GM19025 (cell line): ENCODE measurements around the gene ATXN7L1.
"Not testable (repeated sequence)": the region's sequence is repeated elsewhere in the genome, so short reads cannot be mapped to it uniquely, and the experiment has no call there.

Experiments used
- ATAC-seq: cut with Tn5 transposase; IDR thresholded peaks from one replicate; pipeline ENCODE4 v1.9.1; 2021; ENCODE audit warnings: mild to moderate bottlenecking, low read depth, moderate library complexity; ENCODE audit not compliant: unreplicated experiment

Gene ATXN7L1

DNA sequence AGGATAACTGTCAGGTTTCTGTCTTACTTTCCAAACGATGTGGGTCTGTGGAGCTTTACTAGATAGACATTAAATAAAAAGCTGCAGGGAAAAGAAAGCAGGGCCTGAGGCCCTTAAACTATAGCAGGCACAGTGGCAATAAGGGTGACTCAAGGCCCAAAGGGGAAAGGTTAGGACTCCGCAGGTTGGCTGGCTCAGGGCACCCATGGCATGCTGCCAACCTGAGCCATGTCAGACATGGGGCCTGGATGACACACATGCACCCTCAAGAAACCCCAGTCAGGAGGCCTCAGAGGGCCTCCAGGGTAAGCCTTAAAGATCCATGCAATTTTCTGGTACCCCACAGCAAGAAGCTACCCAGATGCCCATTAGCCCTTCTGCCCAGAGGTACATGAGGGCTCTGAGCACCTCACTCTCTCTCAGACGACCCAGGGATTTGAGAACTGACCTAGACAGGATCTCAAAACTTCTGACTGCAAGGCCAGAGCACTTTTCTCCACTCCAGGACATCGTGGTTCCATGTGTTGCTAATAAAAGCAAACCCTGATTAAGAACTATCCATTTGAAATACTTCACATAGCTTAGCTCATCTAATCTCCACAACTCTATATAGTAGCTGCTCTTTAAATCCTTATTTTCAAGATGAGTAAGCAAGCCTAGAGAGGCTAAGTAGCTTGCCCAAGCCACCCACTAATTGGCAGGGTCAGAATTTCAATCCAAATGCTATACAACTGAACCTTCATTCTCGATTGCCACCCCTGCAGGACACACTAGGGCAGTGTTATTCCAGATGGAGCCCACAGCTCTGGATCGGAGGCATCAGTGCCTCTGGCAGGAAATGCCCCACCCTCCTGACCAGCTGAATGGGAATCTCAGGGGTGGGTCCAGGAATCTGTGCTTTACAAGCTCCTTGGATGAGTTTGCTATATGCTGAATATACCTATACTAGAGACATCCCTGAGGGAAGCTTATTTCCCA is 162.6 kb downstream of the ATXN7L1 start:
- ATAC-seq, result no peak

DNA sequence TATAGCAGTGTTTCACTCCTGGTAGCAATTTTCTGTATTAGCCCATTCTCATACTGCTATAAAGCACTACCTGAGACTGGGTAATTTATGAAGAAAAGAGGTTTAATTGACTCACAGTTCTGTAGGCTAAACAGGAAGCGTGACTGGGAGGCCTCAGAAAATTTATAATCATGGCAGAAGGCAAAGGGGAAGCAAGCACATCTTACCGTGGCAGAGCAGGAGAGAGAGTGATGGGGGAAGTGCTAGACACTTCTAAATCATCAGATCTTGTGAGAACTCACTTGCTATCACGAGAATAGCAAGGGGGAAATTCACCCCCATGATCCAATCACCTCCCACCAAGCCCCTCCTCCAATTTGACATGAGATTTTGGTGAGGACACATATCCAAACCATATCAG is 163.5 kb downstream of the ATXN7L1 start:
- ATAC-seq, result no peak

DNA sequence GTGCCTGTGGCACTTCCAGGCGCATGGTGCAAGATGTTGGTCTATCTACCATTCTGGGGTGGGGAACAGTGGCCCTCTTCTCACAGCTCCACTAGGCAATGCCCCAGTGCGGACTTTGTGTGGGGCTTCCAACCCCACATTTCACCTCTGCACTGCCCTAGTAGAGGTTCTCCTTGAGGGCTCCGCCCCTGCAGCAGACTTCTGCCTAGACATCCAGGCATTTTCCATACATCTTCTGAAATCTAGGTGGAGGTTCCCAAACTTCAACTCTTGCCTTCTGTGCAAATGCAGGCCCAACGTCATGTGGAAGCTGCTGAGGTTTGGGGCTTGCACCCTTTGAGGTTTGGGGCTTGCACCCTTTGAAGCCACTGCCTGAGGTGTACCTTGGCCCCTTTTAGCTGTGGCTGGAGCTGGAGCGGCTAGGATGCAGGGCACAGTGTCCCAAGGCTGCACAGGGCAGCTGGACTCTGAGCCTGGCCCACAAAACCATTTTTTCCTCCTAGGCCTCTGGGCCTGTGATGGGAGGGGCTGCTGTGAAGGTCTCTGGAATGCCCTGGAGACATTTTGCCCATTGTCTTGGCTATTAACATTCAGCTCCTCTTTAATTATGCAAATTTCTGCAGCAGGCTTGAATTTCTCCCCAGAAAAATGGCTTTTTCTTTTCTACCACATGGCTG is 164.5 kb downstream of the ATXN7L1 start:
- ATAC-seq, result no peak

DNA sequence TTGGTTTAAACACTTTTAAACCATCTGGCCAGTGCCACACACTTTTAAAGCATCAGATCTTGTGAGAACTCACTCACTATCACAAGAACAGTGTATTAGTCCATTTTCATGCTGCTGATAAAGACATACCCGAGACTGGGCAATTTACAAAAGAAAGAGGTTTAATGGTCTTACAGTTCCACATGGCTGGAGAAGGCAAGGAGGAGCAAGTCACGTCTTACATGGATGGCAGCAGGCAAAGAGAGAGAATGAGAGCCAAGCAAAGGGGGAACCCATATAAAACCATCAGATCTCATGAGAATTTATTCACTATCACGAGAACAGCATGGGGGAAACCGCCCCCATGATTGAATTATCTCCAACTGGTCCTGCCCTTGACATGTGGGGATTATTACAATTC is 165.7 kb downstream of the ATXN7L1 start:
- not testable (repeated sequence) for ATAC-seq

DNA sequence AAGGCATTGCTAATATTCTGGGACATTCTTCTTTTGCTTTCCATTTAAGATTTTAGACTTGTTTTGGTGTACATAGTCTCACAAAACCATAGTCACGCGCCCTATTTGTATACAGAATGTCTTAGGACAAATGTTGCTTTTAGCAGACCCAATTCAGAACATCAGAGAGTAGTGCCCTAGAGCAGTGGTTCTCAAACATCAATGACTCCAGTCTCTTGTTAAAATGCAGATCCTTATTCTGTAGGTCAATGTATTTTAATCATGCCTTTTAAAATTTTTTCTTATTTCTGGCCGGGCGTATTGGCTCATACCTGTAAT is 167.7 kb downstream of the ATXN7L1 start:
- no peak for ATAC-seq

DNA sequence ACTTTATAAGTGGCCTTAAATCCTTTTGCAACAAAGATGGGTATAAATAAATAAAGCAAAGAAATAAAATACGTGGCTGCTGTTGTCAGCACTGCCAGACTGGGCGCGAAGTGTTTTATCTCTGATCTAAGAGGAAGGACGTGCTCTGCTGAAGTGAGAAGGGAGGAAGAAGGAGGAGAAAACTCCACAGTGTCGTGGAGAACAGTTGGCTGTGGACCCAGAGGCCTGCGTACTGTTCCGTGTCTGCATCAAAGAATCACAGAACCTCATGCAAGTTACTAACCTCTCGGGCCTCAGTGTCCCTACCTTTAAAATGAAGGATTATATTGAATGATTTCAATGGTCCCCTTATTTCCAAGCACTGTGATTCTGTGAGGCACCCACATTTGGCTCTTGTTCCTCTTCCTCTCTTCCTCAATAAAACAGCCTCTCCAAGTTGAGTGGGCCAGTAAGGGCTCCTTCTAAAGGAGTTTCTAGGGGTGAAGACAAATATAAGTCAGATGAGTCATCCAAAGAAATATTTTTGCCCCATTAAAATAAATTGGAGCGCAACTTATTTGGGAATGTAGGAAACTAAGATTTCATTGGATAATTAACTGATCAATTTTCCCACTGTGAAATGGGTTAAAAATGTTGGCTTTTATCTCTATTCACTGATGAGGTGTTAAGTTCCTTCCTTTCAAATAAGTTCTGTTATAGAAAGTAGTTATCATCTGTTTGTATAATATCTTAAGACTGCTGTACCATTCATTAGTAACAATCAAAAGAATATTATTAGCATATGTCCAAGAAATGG is 168.2 kb downstream of the ATXN7L1 start:
- no peak for ATAC-seq

- ATAC-seq, result no peak
Observed at GRCh38 chr7:105707381-105707780, 169.0 kb downstream of the ATXN7L1 start.

DNA sequence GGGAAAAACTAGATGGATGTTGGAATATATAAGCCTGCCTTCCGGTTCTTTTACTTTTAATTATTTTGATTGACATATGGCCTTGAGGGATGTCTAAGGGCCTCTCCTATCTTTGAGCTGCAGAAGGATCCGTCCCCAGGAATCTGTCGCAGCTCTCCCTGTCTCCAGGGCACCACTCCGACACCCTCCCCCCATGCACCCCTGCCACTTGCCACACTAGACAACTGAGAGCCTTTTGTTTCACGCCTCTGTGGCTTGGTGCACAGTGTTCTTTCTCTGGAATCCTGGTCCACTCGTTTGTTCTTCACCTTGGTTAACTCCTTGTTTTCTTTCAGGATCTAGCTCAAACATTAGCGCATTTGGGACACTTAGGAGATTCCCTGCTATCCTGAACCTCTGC is 171.0 kb downstream of the ATXN7L1 start:
- ATAC-seq, result no peak

GRCh38 chr7:105703207-105703930 is 173.0 kb downstream of the ATXN7L1 start:
- ATAC-seq, result no peak

- no peak for ATAC-seq
Observed at GRCh38 chr7:105699568-105700236, 176.7 kb downstream of the ATXN7L1 start.

- no peak for ATAC-seq
Observed at GRCh38 chr7:105698531-105698930, 177.9 kb downstream of the ATXN7L1 start.

GRCh38 chr7:105697753-105698152 is 178.6 kb downstream of the ATXN7L1 start:
- no peak for ATAC-seq

DNA sequence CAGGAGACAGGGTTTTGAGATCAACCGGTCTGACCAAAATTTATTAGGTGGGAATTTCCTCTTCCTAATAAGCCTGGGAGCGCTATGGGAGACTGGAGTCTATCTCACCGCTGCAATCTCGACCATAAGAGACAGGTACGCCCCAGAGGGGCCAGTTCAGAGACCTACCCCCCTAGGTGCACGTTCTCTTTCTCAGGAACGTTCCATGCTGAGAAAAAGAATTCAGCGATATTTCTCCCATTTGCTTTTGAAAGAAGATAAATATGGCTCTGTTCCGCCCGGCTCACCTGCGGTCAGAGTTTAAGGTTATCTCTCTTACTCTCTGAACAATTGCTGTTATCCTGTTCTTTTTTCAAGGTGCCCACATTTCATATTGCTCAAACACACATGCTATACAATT is 179.2 kb downstream of the ATXN7L1 start:
- ATAC-seq, result not testable (repeated sequence)

DNA sequence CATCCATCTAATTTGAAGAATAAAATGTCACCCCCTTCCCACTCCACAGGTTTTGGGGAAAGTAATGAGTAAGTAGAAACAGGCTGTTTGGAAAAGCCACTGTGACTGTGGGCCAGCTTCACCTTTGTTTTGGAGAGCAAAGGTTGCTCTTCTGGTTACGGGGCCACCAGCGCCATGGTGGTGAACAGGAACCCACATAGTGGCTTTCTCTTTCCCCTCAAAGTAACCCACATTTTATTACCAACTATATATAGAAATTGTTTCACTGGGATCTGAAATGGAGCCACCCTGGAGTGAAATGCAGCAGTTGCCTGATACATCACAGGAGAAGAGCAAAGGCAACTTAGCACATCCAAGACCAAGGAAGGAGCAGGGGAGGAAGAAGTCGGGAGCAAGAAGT is 182.8 kb downstream of the ATXN7L1 start:
- ATAC-seq, result no peak

- ATAC-seq, result no peak
Observed at GRCh38 chr7:105691680-105692564, 184.5 kb downstream of the ATXN7L1 start.

GRCh38 chr7:105691082-105691679 is 185.2 kb downstream of the ATXN7L1 start:
- ATAC-seq, result no peak

- no peak for ATAC-seq
Observed at GRCh38 chr7:105690325-105690945, 186.0 kb downstream of the ATXN7L1 start.
